GM21360 (cell line): ENCODE results near the gene DAZAP1.

Experiments
- ATAC-seq: cut with Tn5 transposase; IDR thresholded peaks from one replicate; pipeline ENCODE4 v1.9.1; 2021; ENCODE audit warnings: mild to moderate bottlenecking, moderate library complexity; ENCODE audit not compliant: unreplicated experiment

The DAZAP1 gene

GRCh38 chr19:1407528-1408299, at the start of gene DAZAP1:
DAZAP1 (plus strand) TSS chr19:1407586; CDS start chr19:1407774, 188 bp downstream.
- ATAC-seq: peak; percentile 19

- ATAC-seq: no peak
Observed at GRCh38 chr19:1360126-1360817, 47.1 kb upstream of the DAZAP1 start.

- ATAC-seq: no peak
Observed at GRCh38 chr19:1360818-1361461, 46.4 kb upstream of the DAZAP1 start.

GRCh38 chr19:1361601-1362386, 45.6 kb upstream of the DAZAP1 start:
- no peak for ATAC-seq

- no peak for ATAC-seq
Observed at GRCh38 chr19:1362387-1363257, 44.8 kb upstream of the DAZAP1 start.

GRCh38 chr19:1363599-1363998, 43.8 kb upstream of the DAZAP1 start:
- no peak for ATAC-seq

GRCh38 chr19:1364070-1364704, 43.2 kb upstream of the DAZAP1 start:
- ATAC-seq: no peak

GRCh38 chr19:1365319-1366269, 41.8 kb upstream of the DAZAP1 start:
- ATAC-seq: no peak

GRCh38 chr19:1366296-1366695, 41.1 kb upstream of the DAZAP1 start:
- ATAC-seq: no peak

- ATAC-seq: no peak
Observed at GRCh38 chr19:1366899-1367870, 40.2 kb upstream of the DAZAP1 start.

GRCh38 chr19:1369214-1369805, 38.1 kb upstream of the DAZAP1 start:
- no peak for ATAC-seq

GRCh38 chr19:1370579-1371361, 36.6 kb upstream of the DAZAP1 start:
- no peak for ATAC-seq

GRCh38 chr19:1373042-1373533, 34.3 kb upstream of the DAZAP1 start:
- no peak for ATAC-seq

- no peak for ATAC-seq
Observed at GRCh38 chr19:1373534-1374249, 33.7 kb upstream of the DAZAP1 start.

GRCh38 chr19:1374250-1374577, 33.2 kb upstream of the DAZAP1 start:
- no peak for ATAC-seq

- no peak for ATAC-seq
Observed at GRCh38 chr19:1376415-1376805, 31.0 kb upstream of the DAZAP1 start.
